Astrocyte of the spinal cord (primary cell): ENCODE data around the gene ARID3C.

ENCODE experiments used
- DNase-seq: peaks from one replicate; pipeline ENCODE4 v3.0.0; 2011; ENCODE audit warnings: low read depth, low spot score
- H3K4me3 ChIP-seq: 2 replicates; pipeline ENCODE4 v1.5.1; 2011; ENCODE audit warnings: low read depth, mild to moderate bottlenecking, low read length, moderate library complexity
- in situ Hi-C: cut with HindIII; loops from 2 replicates; pipeline ENCODE4 v1.10.0; 2017; ENCODE audit warnings: low sequenced_read_pairs
- TF ChIP-seq, protein P1 (sequence below): IDR thresholded peaks from 2 replicates; pipeline ENCODE4 v1.5.1; 2012; ENCODE audit warnings: low read depth, mild to moderate bottlenecking, low read length, inconsistent platforms

Gene ARID3C

DNA sequence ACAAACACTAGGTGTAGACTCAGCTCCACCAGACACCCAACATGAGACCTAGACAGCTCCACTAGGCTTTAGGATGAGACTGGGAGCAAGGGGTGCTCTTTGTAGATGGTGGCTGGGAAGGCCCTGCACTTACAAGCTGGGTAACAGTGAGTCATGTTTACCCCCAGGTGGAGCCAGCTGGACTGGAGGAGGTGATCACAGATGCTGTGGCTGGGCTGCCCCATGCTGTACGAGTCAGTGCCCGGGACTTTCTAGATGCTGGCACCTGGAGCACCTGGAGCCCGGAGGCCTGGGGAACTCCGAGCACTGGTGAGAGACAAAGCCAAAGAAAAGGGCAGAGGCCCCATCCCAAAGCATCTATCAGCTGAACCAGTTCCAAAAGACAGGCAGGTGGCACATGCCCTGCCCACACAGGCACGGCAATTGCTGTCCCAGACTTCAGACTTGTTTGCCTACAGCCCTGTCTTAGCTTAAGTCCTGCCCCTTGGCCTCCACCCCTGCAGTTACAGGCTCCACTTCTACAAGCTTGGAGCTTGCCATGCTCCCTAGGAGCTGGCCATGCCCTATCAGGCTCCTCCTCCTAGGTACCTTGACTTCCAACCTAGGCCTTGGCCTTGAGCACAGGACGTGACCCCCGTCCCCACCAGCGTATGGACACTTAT lies 30.9 kb upstream of the ARID3C start:
- in situ Hi-C loops: no loop called here
- no peak overlapping the region for H3K4me3 ChIP-seq
- TF ChIP-seq, protein P1, sequence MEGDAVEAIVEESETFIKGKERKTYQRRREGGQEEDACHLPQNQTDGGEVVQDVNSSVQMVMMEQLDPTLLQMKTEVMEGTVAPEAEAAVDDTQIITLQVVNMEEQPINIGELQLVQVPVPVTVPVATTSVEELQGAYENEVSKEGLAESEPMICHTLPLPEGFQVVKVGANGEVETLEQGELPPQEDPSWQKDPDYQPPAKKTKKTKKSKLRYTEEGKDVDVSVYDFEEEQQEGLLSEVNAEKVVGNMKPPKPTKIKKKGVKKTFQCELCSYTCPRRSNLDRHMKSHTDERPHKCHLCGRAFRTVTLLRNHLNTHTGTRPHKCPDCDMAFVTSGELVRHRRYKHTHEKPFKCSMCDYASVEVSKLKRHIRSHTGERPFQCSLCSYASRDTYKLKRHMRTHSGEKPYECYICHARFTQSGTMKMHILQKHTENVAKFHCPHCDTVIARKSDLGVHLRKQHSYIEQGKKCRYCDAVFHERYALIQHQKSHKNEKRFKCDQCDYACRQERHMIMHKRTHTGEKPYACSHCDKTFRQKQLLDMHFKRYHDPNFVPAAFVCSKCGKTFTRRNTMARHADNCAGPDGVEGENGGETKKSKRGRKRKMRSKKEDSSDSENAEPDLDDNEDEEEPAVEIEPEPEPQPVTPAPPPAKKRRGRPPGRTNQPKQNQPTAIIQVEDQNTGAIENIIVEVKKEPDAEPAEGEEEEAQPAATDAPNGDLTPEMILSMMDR: no peak
- DNase-seq: no peak

DNA sequence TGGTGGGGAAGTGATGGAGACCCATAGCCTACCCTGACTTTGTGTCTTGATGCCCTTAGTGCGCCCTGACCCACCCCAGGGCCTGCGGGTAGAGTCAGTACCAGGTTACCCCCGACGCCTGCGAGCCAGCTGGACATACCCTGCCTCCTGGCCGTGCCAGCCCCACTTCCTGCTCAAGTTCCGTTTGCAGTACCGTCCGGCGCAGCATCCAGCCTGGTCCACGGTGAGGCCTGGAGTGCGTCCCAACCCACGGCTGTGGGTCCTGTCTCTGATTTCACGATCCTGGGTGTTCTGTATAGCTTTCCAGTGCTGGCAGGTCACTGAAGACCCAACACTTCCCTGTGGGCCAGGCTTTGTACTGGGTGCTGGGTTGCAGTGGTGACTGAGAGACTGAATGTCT lies 29.6 kb upstream of the ARID3C start:
- H3K4me3 ChIP-seq: no peak overlapping the region

DNA sequence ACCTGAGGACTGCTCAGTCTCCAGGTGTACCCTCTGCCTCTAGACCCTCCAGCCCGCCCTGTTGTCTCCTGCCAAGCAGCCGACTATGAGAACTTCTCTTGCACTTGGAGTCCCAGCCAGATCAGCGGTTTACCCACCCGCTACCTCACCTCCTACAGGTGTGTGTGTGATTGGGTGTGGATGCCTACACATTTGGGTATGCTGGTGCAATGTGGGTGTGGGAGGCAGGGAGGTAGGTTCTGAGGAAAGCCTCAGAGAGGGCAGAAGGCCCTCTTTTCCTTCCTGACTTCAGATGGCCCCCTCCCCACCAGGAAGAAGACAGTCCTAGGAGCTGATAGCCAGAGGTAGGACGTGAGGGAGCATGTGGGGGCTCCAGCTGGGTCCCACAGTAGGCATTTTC lies 28.1 kb upstream of the ARID3C start:
- in situ Hi-C loops: no loop called here
- TF ChIP-seq, protein P1: no peak
- H3K4me3 ChIP-seq: no peak overlapping the region
- no peak for DNase-seq

More for the DNA sequence above, 29.6 kb upstream of the ARID3C start:
- no peak for DNase-seq
- in situ Hi-C loops: no loop called here
- TF ChIP-seq, protein P1: no peak

DNA sequence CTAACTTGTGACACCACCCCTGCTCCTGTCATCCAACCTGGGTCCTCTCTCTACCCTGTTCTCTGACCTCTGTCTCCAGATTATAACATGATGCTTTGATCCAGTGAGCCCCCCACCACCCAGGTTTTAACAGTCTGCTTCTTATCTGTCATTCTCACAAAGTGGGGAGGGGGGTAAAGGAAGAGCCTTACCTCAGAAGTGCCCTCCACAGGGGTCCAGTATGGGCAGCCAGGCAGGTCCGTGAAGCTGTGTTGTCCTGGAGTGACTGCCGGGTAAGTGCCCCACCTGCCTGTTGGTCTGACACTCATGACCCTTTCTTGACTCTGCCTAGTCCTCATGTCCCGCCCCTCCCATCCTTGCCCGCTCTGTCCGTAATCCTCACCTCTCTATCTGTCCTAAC lies 26.5 kb upstream of the ARID3C start:
- in situ Hi-C loops: no loop called here
- TF ChIP-seq, protein P1: no peak
- DNase-seq: no peak
- H3K4me3 ChIP-seq: no peak overlapping the region

DNA sequence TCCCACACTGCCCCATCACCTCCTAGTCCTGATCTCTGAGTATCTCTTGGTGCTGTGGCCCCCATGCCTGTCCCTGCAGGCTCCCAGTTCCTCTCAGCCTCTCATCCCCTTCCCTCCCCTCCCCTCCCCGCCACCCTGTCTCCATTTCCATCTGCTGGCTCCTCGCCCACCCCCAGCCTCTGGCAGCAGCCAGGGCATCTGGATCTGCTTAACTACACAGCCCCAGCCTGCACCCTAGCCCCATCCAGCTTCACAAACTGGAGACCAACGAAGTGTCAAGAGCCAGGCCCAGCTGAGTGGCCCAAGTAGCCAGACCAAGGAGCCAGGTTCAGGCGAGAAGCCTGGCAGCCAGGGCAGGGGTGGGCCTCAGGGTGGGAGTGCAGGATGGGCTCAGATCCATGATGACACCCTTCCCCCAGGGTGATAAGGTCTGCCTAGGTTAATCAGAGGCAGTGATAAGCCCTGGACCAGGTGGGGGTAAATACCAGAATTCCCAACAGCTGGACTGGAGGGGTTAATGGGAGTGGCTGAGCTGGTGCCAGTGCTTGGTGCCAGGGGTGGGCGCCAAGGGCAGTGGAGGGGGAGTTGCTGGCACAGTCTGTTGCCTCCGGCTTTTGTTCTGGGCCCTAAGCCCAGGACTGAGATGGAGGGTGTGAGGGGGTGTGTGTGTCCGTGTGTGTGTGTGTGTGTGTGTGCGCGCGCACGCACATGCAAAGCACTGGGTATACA lies 25.6 kb upstream of the ARID3C start:
- in situ Hi-C loops: no loop called here
- H3K4me3 ChIP-seq: no peak overlapping the region
- peak; percentile 57 for DNase-seq
- TF ChIP-seq, protein P1: no peak

DNA sequence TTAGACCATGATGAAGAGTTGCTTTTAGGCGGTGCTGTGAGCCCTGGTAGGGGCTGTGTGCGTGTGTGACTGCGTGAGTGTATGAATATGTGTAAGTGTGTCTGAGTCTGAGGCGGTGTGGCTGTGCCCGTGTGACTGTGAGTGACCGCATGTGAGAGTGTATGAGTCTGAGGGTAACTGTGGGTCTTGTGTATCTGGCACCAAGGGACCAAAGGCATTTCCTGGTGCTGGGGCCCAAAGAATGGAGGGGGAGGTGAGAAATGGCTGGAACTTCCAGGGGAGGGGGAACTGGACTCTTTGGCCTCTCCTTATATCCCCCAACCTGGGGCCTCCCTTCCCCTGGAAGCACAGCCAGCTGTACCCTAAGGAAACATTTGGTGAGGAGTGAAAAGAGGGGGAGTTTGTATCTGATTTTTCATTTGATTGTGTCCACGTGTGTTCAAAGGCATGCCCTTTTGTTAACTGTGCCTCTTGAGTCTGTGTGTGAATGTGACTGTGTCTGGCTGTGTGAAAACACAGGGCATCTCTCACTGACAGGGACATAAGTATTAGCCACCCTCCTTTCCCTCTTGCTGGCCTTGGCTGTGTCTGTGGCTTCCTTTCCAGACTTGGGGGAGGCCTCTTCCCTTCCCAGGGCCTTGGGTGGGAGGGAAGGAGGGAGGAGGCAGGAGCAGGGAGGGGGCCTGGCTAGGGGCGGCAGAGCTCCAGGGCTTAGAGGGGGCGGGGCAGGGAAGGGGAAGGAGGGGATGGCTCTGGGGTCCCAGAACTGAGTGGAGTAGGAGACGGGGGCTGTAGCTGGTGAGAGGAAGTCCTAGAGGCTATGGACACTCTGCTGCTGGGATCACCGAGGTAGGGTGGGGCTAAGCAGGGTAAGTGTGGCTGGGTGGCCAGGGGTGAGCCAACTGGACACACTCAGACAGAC lies 24.5 kb upstream of the ARID3C start:
- no peak for DNase-seq
- in situ Hi-C loops: no loop called here
- no peak overlapping the region for H3K4me3 ChIP-seq

More for the DNA sequence above, 24.5 kb upstream of the ARID3C start:
- TF ChIP-seq, protein P1: no peak
